Left lobe of liver (tissue), 1 donor: ENCODE measurements around the gene TIMM17B. TPM values are rescaled to one million over a fixed set of nuclear protein-coding genes. Genes with fewer than 3 reads are reported as not detected.

Experiments
- total RNA-seq: library from RNA; stranded (reverse); gene quantifications from one replicate; pipeline ENCODE4 v1.2.1, GENCODE V29; 2021
- donor health status: DM: no; HTN: yes; CAD: no.

Gene TIMM17B
- total RNA-seq, 1 donor from 2014 or later: 22.8 TPM

Other genes with a start within 250 kb of the TIMM17B start
- 3.2 TPM for gene WAS, start 214.0 kb downstream of the TIMM17B start, total RNA-seq
- 4.3 TPM for gene SUV39H1, start 201.0 kb downstream of the TIMM17B start, total RNA-seq
- gene GLOD5, start 136.0 kb downstream of the TIMM17B start, total RNA-seq: 3.1 TPM
- gene GATA1, start 111.2 kb downstream of the TIMM17B start, total RNA-seq: 0.35 TPM
- 113 TPM for gene HDAC6, start 95.7 kb downstream of the TIMM17B start, total RNA-seq
- not detected for gene ERAS, start 71.3 kb downstream of the TIMM17B start, total RNA-seq
- gene PCSK1N, start 62.2 kb downstream of the TIMM17B start, total RNA-seq: 0.23 TPM
- gene PQBP1, start 162 bp upstream of the TIMM17B start, total RNA-seq: 31.3 TPM
- 18.7 TPM for gene SLC35A2, start 13.9 kb upstream of the TIMM17B start, total RNA-seq
- gene PIM2, start 21.3 kb upstream of the TIMM17B start, total RNA-seq: 3.8 TPM
- 21.8 TPM for gene OTUD5, start 59.8 kb upstream of the TIMM17B start, total RNA-seq
- gene KCND1, start 74.1 kb upstream of the TIMM17B start, total RNA-seq: 0.68 TPM
- gene GRIPAP1, start 104.5 kb upstream of the TIMM17B start, total RNA-seq: 22.7 TPM
- gene TFE3, start 145.6 kb upstream of the TIMM17B start, total RNA-seq: 16.8 TPM
- gene CCDC120, start 161.2 kb upstream of the TIMM17B start, total RNA-seq: 4.7 TPM
- 5.4 TPM for gene PRAF2, start 176.2 kb upstream of the TIMM17B start, total RNA-seq
- 49.4 TPM for gene WDR45, start 182.1 kb upstream of the TIMM17B start, total RNA-seq
- gene GPKOW, start 226.0 kb upstream of the TIMM17B start, total RNA-seq: 11.5 TPM